MM.1S (cell line): ENCODE data around the gene TMEM108.

Source experiments
- DNase-seq: peaks from one replicate; pipeline ENCODE4 v3.0.0-alpha.2; 2015
- H2AFZ ChIP-seq: fragments of 300-600 bp; sonication (generic); 2 replicates; pipeline ENCODE4 v1.6.0; 2016; ENCODE audit warnings: antibody characterized with exemption, low read length
- H3F3A ChIP-seq: fragments of 300-600 bp; sonication (generic); 2 replicates; pipeline ENCODE4 v1.6.1; 2016; ENCODE audit warnings: mild to moderate bottlenecking, antibody characterized with exemption, low read length, moderate library complexity, mixed read lengths; ENCODE audit not compliant: insufficient read depth
- H3K27ac ChIP-seq: fragments of 300-600 bp; sonication (generic); 2 replicates; pipeline ENCODE4 v1.5.1; 2016; ENCODE audit warnings: mild to moderate bottlenecking, low read length
- H3K27me3 ChIP-seq: fragments of 300-600 bp; sonication (generic); replicated peaks from 2 replicates; pipeline ENCODE4 v1.6.0; 2016; ENCODE audit warnings: low read length; ENCODE audit not compliant: insufficient read depth
- H3K36me3 ChIP-seq: fragments of 300-600 bp; sonication (generic); replicated peaks from 2 replicates; pipeline ENCODE4 v1.6.1; 2016; ENCODE audit warnings: mild to moderate bottlenecking, low read length, mixed read lengths; ENCODE audit not compliant: insufficient read depth
- H3K4me1 ChIP-seq: fragments of 300-600 bp; sonication (generic); 2 replicates; pipeline ENCODE4 v1.6.1; 2016; ENCODE audit warnings: low read length, mixed read lengths
- H3K4me2 ChIP-seq: fragments of 300-600 bp; sonication (generic); 2 replicates; pipeline ENCODE4 v1.6.0; 2016; ENCODE audit warnings: low read depth, low read length
- H3K4me3 ChIP-seq: fragments of 300-600 bp; sonication (generic); 2 replicates; pipeline ENCODE4 v1.5.1; 2016; ENCODE audit warnings: low read length, mixed read lengths
- H3K79me2 ChIP-seq: fragments of 300-600 bp; sonication (generic); 2 replicates; pipeline ENCODE4 v1.6.1; 2016; ENCODE audit warnings: mixed run types, low read length, mixed read lengths
- H3K9ac ChIP-seq: fragments of 300-600 bp; sonication (generic); 2 replicates; pipeline ENCODE4 v1.6.1; 2016; ENCODE audit warnings: low read length, mixed read lengths
- H3K9me2 ChIP-seq: fragments of 300-600 bp; sonication (generic); replicated peaks from 2 replicates; pipeline ENCODE4 v1.6.1; 2016; ENCODE audit warnings: mild to moderate bottlenecking, low read length, mixed read lengths; ENCODE audit not compliant: insufficient read depth
- H3K9me3 ChIP-seq: fragments of 300-600 bp; sonication (generic); replicated peaks from 2 replicates; pipeline ENCODE4 v1.6.1; 2016; ENCODE audit warnings: mild to moderate bottlenecking, low read length, mixed read lengths; ENCODE audit not compliant: insufficient read depth
- H4K20me1 ChIP-seq: fragments of 300-600 bp; sonication (generic); 2 replicates; pipeline ENCODE4 v1.6.1; 2016; ENCODE audit warnings: mild to moderate bottlenecking, low read length, moderate library complexity, mixed read lengths; ENCODE audit not compliant: insufficient read depth
- CTCF ChIP-seq: fragments of 300-600 bp; sonication (generic); IDR thresholded peaks from 2 replicates; pipeline ENCODE4 v1.5.1; 2016; ENCODE audit warnings: antibody characterized with exemption, low read length, mixed read lengths
- EZH2 ChIP-seq: fragments of 300-600 bp; sonication (generic); optimal IDR thresholded peaks from 2 replicates; pipeline ENCODE3; 2017; ENCODE audit warnings: low read depth, mild to moderate bottlenecking, antibody characterized with exemption, low read length, mixed read lengths
- EZH2phosphoT487 ChIP-seq: fragments of 300-600 bp; sonication (generic); IDR thresholded peaks from 2 replicates; pipeline ENCODE4 v1.6.1; 2018; ENCODE audit warnings: antibody characterized with exemption, low read length

Gene TMEM108

GRCh38 chr3:133092681-133093080, 54.5 kb downstream of the TMEM108 start:
- Histone ChIP-seq H3K4me1 (no peaks in the 10 kb centered on the region), H3K27me3 (no peaks in the 10 kb centered on the region), H3K9ac (no peak overlapping the region), H3K9me3 (no peaks in the 10 kb centered on the region), H2AFZ (no peak overlapping the region), H4K20me1 (no peaks in the 10 kb centered on the region), H3K4me3 (no peak overlapping the region), H3K36me3 (no peaks in the 10 kb centered on the region), H3K4me2 (no peak overlapping the region), H3K27ac (no peak overlapping the region), H3F3A (no peaks in the 10 kb centered on the region), H3K79me2 (no peaks in the 10 kb centered on the region), H3K9me2 (no peaks in the 10 kb centered on the region)
- no peak for DNase-seq
- no peak for TF ChIP-seq EZH2phosphoT487
- no peak for TF ChIP-seq CTCF

GRCh38 chr3:133093366-133093765, 55.2 kb downstream of the TMEM108 start:
- H3K9me2 ChIP-seq = no peaks in the 10 kb centered on the region
- H3K4me2 ChIP-seq = no peak overlapping the region
- H3K79me2 ChIP-seq = no peaks in the 10 kb centered on the region
- no peaks in the 10 kb centered on the region for H4K20me1 ChIP-seq
- H2AFZ ChIP-seq = no peak overlapping the region
- H3K36me3 ChIP-seq = no peaks in the 10 kb centered on the region
- no peaks in the 10 kb centered on the region for H3K4me1 ChIP-seq
- H3K27me3 ChIP-seq = no peaks in the 10 kb centered on the region
- no peak for TF ChIP-seq CTCF
- TF ChIP-seq EZH2phosphoT487 = no peak
- no peak for TF ChIP-seq EZH2
- no peak overlapping the region for H3K4me3 ChIP-seq
- H3K9me3 ChIP-seq = no peaks in the 10 kb centered on the region
- H3K9ac ChIP-seq = no peak overlapping the region
- no peak for DNase-seq
- no peak overlapping the region for H3K27ac ChIP-seq
- no peaks in the 10 kb centered on the region for H3F3A ChIP-seq

- H2AFZ ChIP-seq = no peak overlapping the region
- no peaks in the 10 kb centered on the region for H3K79me2 ChIP-seq
- no peaks in the 10 kb centered on the region for H3F3A ChIP-seq
- DNase-seq = no peak
- no peaks in the 10 kb centered on the region for H4K20me1 ChIP-seq
- H3K27ac ChIP-seq = no peak overlapping the region
- H3K36me3 ChIP-seq = no peaks in the 10 kb centered on the region
- no peak overlapping the region for H3K4me2 ChIP-seq
- H3K9me2 ChIP-seq = no peaks in the 10 kb centered on the region
- no peaks in the 10 kb centered on the region for H3K9me3 ChIP-seq
- H3K4me3 ChIP-seq = no peak overlapping the region
- H3K27me3 ChIP-seq = no peaks in the 10 kb centered on the region
- TF ChIP-seq EZH2phosphoT487 (no peak), EZH2 (no peak)
- H3K9ac ChIP-seq = no peak overlapping the region
- H3K4me1 ChIP-seq = no peaks in the 10 kb centered on the region
Observed at GRCh38 chr3:133096900-133097613, 58.9 kb downstream of the TMEM108 start.

- no peaks in the 10 kb centered on the region for H3K4me1 ChIP-seq
- no peaks in the 10 kb centered on the region for H3K27me3 ChIP-seq
- H2AFZ ChIP-seq = no peak overlapping the region
- H3K4me2 ChIP-seq = no peak overlapping the region
- H3K9ac ChIP-seq = no peak overlapping the region
- H3K9me2 ChIP-seq = no peaks in the 10 kb centered on the region
- no peak overlapping the region for H3K27ac ChIP-seq
- H4K20me1 ChIP-seq = no peaks in the 10 kb centered on the region
- H3K79me2 ChIP-seq = no peaks in the 10 kb centered on the region
- no peak for DNase-seq
- no peak overlapping the region for H3K4me3 ChIP-seq
- no peaks in the 10 kb centered on the region for H3F3A ChIP-seq
- TF ChIP-seq CTCF (no peak), EZH2 (no peak), EZH2phosphoT487 (no peak)
- H3K9me3 ChIP-seq = 0 out of 2 replicates have a peak, but pooled peaks cover 3% of the 10 kb centered on the region
- no peaks in the 10 kb centered on the region for H3K36me3 ChIP-seq
Observed at GRCh38 chr3:133103706-133104105, 65.5 kb downstream of the TMEM108 start.
